ENCODE results near the gene MX1.

The MX1 gene

DNA sequence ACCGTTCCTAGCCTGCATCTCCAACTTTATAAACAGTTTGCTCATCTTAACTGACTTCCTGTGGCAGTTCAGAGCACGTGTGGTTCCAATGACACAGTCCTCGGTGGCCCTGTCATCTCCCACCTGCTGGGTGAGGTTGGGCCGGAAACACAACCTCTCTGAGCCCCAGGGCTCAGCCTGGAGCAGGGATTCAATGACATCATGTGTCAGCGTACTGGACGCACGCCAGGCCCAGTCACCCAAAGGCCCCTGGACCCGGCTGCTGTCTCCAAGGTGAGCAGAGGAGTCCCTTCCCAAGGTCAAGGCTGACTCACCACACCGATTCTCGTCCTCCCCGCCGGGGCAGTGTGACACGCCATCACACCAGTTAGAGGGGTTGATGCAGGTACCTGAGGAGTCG lies 62.0 kb downstream of the MX1 start:
- H3K36me3 ChIP-seq (ENCODE audit: control insufficient read depth, insufficient read depth, low read length) = peaks cover 11% of the 10 kb centered on the region
- H3K27me3 ChIP-seq (ENCODE audit: control insufficient read depth, insufficient read depth, low read length) = no peaks in the 10 kb centered on the region
- H3K4me3 ChIP-seq (ENCODE audit: low read depth, low read length) = no peak overlapping the region
- H3K9ac ChIP-seq (ENCODE audit: low read depth, low read length) = no peak overlapping the region
- no peaks in the 10 kb centered on the region for H3K9me3 ChIP-seq (ENCODE audit: control insufficient read depth, insufficient read depth, low read length)
- H3K4me1 ChIP-seq (ENCODE audit: control insufficient read depth, insufficient read depth, low read length) = no peaks in the 10 kb centered on the region

- Histone ChIP-seq H3K36me3 (ENCODE audit: control insufficient read depth, insufficient read depth, low read length) (peaks cover 11% of the 10 kb centered on the region), H3K9me3 (ENCODE audit: control insufficient read depth, insufficient read depth, low read length) (no peaks in the 10 kb centered on the region), H3K4me1 (ENCODE audit: control insufficient read depth, insufficient read depth, low read length) (no peaks in the 10 kb centered on the region), H3K4me3 (ENCODE audit: low read depth, low read length) (no peak overlapping the region), H3K9ac (ENCODE audit: low read depth, low read length) (no peak overlapping the region), H3K27me3 (ENCODE audit: control insufficient read depth, insufficient read depth, low read length) (no peaks in the 10 kb centered on the region)
Observed at GRCh38 chr21:41489329-41489728, 63.3 kb downstream of the MX1 start.

- Histone ChIP-seq H3K36me3 (ENCODE audit: control insufficient read depth, insufficient read depth, low read length) (peaks cover 11% of the 10 kb centered on the region), H3K4me1 (ENCODE audit: control insufficient read depth, insufficient read depth, low read length) (no peaks in the 10 kb centered on the region), H3K4me3 (ENCODE audit: low read depth, low read length) (no peak overlapping the region), H3K9me3 (ENCODE audit: control insufficient read depth, insufficient read depth, low read length) (no peaks in the 10 kb centered on the region), H3K27me3 (ENCODE audit: control insufficient read depth, insufficient read depth, low read length) (no peaks in the 10 kb centered on the region), H3K9ac (ENCODE audit: low read depth, low read length) (no peak overlapping the region)
Observed at GRCh38 chr21:41490330-41490729, 64.3 kb downstream of the MX1 start.

GRCh38 chr21:41491412-41491811 lies 65.4 kb downstream of the MX1 start:
- Histone ChIP-seq H3K4me1 (ENCODE audit: control insufficient read depth, insufficient read depth, low read length) (no peaks in the 10 kb centered on the region), H3K4me3 (ENCODE audit: low read depth, low read length) (no peak overlapping the region), H3K27me3 (ENCODE audit: control insufficient read depth, insufficient read depth, low read length) (no peaks in the 10 kb centered on the region)

GRCh38 chr21:41494242-41494641 lies 68.2 kb downstream of the MX1 start:
- Histone ChIP-seq H3K4me3 (ENCODE audit: low read depth, low read length) (no peak overlapping the region), H3K36me3 (ENCODE audit: control insufficient read depth, insufficient read depth, low read length) (peaks cover 2% of the 10 kb centered on the region), H3K4me1 (ENCODE audit: control insufficient read depth, insufficient read depth, low read length) (no peaks in the 10 kb centered on the region), H3K9me3 (ENCODE audit: control insufficient read depth, insufficient read depth, low read length) (no peaks in the 10 kb centered on the region), H3K27me3 (ENCODE audit: control insufficient read depth, insufficient read depth, low read length) (no peaks in the 10 kb centered on the region), H3K9ac (ENCODE audit: low read depth, low read length) (no peak overlapping the region)

More at GRCh38 chr21:41491412-41491811, 65.4 kb downstream of the MX1 start:
- Histone ChIP-seq H3K9ac (ENCODE audit: low read depth, low read length) (no peak overlapping the region), H3K9me3 (ENCODE audit: control insufficient read depth, insufficient read depth, low read length) (no peaks in the 10 kb centered on the region), H3K36me3 (ENCODE audit: control insufficient read depth, insufficient read depth, low read length) (peaks cover 11% of the 10 kb centered on the region)

DNA sequence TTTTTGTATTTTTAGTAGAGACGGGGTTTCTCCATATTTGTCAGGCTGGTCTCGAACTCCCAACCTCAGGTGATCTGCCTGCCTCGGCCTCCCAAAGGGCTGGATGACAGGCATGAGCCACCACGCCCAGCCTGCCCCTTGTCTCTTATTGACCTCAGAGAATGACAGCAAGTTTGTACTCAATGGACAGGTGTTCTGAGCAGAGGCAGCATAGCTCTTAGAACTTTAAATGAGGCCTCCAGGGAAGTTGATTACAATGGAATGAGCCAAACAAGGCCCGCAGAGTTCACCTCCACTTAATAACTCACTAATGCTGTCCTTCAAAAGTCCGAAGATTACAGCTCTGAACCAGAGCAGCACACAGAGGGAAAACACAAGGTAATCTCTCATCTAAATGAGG lies 71.0 kb downstream of the MX1 start:
- Histone ChIP-seq H3K9me3 (ENCODE audit: control insufficient read depth, insufficient read depth, low read length) (no peaks in the 10 kb centered on the region), H3K27me3 (ENCODE audit: control insufficient read depth, insufficient read depth, low read length) (no peaks in the 10 kb centered on the region), H3K36me3 (ENCODE audit: control insufficient read depth, insufficient read depth, low read length) (no peaks in the 10 kb centered on the region), H3K4me1 (ENCODE audit: control insufficient read depth, insufficient read depth, low read length) (no peaks in the 10 kb centered on the region), H3K9ac (ENCODE audit: low read depth, low read length) (no peak overlapping the region), H3K4me3 (ENCODE audit: low read depth, low read length) (no peak overlapping the region)

DNA sequence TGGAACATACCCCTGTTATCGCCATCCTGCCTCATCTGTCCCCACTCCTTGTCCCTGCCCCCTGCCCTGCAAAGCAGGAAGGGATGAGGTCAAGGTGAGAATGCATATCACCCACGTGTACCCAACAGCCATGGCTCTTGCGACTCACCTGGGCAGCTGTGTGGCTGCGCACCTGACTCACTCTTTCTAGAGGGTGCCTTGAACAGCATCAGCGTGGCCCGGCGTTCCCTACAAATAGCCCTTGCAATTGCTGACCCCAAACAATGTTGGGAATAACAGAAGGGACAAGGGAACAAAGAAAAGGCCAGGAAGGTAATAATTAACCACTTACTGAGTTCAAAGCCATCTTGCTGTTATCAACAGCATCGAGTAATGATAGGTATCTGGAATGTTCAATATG lies 71.7 kb downstream of the MX1 start:
- Histone ChIP-seq H3K36me3 (ENCODE audit: control insufficient read depth, insufficient read depth, low read length) (no peaks in the 10 kb centered on the region), H3K4me1 (ENCODE audit: control insufficient read depth, insufficient read depth, low read length) (no peaks in the 10 kb centered on the region), H3K9me3 (ENCODE audit: control insufficient read depth, insufficient read depth, low read length) (no peaks in the 10 kb centered on the region), H3K4me3 (ENCODE audit: low read depth, low read length) (no peak overlapping the region), H3K27me3 (ENCODE audit: control insufficient read depth, insufficient read depth, low read length) (no peaks in the 10 kb centered on the region), H3K9ac (ENCODE audit: low read depth, low read length) (no peak overlapping the region)

GRCh38 chr21:41499920-41500319 lies 73.9 kb downstream of the MX1 start:
- Histone ChIP-seq H3K9ac (ENCODE audit: low read depth, low read length) (no peak overlapping the region), H3K36me3 (ENCODE audit: control insufficient read depth, insufficient read depth, low read length) (no peaks in the 10 kb centered on the region), H3K9me3 (ENCODE audit: control insufficient read depth, insufficient read depth, low read length) (no peaks in the 10 kb centered on the region), H3K4me3 (ENCODE audit: low read depth, low read length) (no peak overlapping the region), H3K27me3 (ENCODE audit: control insufficient read depth, insufficient read depth, low read length) (no peaks in the 10 kb centered on the region), H3K4me1 (ENCODE audit: control insufficient read depth, insufficient read depth, low read length) (no peaks in the 10 kb centered on the region)

DNA sequence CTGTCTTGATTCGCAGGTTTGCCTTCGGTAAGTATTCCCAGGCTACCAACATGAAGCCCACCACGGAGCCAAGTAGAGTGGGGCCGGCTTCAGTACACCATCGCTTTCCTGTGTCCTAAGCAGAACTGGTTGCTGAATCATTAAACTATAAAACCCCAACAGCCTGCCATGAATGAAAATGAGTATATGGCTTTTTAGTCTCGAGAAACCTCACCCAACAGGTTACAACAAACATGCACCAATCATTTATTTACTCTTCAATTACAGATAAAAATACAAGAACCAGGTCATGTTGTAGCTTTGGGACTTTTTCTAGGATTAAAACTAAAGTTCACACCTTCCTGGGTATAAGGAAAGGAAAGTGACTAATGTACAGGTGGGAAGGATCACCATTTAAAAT lies 74.3 kb downstream of the MX1 start:
- H3K27me3 ChIP-seq (ENCODE audit: control insufficient read depth, insufficient read depth, low read length) = peaks cover 3% of the 10 kb centered on the region
- H3K36me3 ChIP-seq (ENCODE audit: control insufficient read depth, insufficient read depth, low read length) = peaks cover under 1% of the 10 kb centered on the region
- no peak overlapping the region for H3K4me3 ChIP-seq (ENCODE audit: low read depth, low read length)
- no peak overlapping the region for H3K9ac ChIP-seq (ENCODE audit: low read depth, low read length)
- H3K9me3 ChIP-seq (ENCODE audit: control insufficient read depth, insufficient read depth, low read length) = no peaks in the 10 kb centered on the region
- no peaks in the 10 kb centered on the region for H3K4me1 ChIP-seq (ENCODE audit: control insufficient read depth, insufficient read depth, low read length)

DNA sequence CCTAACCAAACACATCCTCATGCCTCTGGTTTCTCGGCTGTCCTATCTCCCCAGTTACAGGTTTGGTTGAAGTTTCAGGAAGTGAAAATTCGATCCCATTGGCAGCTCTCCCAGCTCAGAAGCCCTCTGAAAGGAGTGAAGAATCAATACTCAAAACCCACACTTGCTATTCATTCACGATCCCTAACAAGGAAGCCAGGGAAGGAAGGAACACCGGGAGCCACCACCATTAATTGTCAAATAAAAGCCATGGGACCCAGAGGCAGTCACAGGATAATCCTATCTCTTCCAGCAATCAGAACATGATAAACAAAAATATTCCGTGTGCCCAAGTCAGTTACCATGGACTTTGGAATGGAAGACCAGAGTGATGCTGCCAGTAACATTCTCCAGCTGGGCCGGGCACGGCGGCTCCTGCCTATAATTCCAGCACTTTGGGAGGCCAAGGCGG lies 74.9 kb downstream of the MX1 start:
- Histone ChIP-seq H3K36me3 (ENCODE audit: control insufficient read depth, insufficient read depth, low read length) (peaks cover 2% of the 10 kb centered on the region), H3K4me1 (ENCODE audit: control insufficient read depth, insufficient read depth, low read length) (peaks cover 4% of the 10 kb centered on the region), H3K27me3 (ENCODE audit: control insufficient read depth, insufficient read depth, low read length) (peaks cover 9% of the 10 kb centered on the region)

GRCh38 chr21:41501919-41502318 lies 75.9 kb downstream of the MX1 start:
- Histone ChIP-seq H3K36me3 (ENCODE audit: control insufficient read depth, insufficient read depth, low read length) (peaks cover 2% of the 10 kb centered on the region), H3K9me3 (ENCODE audit: control insufficient read depth, insufficient read depth, low read length) (no peaks in the 10 kb centered on the region), H3K4me3 (ENCODE audit: low read depth, low read length) (no peak overlapping the region), H3K9ac (ENCODE audit: low read depth, low read length) (no peak overlapping the region), H3K27me3 (ENCODE audit: control insufficient read depth, insufficient read depth, low read length) (peaks cover 18% of the 10 kb centered on the region), H3K4me1 (ENCODE audit: control insufficient read depth, insufficient read depth, low read length) (peaks cover 10% of the 10 kb centered on the region)

More for the DNA sequence above, 74.9 kb downstream of the MX1 start:
- no peak overlapping the region for H3K9ac ChIP-seq (ENCODE audit: low read depth, low read length)
- H3K9me3 ChIP-seq (ENCODE audit: control insufficient read depth, insufficient read depth, low read length) = no peaks in the 10 kb centered on the region
- no peak overlapping the region for H3K4me3 ChIP-seq (ENCODE audit: low read depth, low read length)

DNA sequence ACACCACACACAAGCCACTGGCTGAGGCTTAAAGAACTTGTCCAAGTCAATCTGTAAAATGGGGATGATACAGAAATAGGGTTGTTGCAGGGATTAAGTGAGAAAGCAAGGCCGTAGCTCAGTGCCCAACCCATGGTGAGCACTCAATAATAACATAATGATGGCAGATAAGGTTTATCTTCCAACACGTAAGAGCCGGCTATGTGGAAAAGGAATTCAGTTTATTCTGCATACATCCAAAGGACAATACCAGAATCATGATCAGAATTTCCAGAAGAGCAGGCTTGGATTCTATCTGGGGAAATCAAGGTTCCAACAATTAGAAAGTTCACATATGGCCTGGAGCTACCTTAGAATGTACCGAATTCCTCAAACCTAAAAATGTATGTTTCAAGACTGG lies 77.3 kb downstream of the MX1 start:
- Histone ChIP-seq H3K4me1 (ENCODE audit: control insufficient read depth, insufficient read depth, low read length) (peaks cover 10% of the 10 kb centered on the region), H3K36me3 (ENCODE audit: control insufficient read depth, insufficient read depth, low read length) (peaks cover 2% of the 10 kb centered on the region), H3K27me3 (ENCODE audit: control insufficient read depth, insufficient read depth, low read length) (peaks cover 20% of the 10 kb centered on the region), H3K9me3 (ENCODE audit: control insufficient read depth, insufficient read depth, low read length) (no peaks in the 10 kb centered on the region), H3K9ac (ENCODE audit: low read depth, low read length) (no peak overlapping the region), H3K4me3 (ENCODE audit: low read depth, low read length) (no peak overlapping the region)

- peaks cover 20% of the 10 kb centered on the region for H3K27me3 ChIP-seq (ENCODE audit: control insufficient read depth, insufficient read depth, low read length)
- H3K9ac ChIP-seq (ENCODE audit: low read depth, low read length) = no peak overlapping the region
- H3K4me1 ChIP-seq (ENCODE audit: control insufficient read depth, insufficient read depth, low read length) = peaks cover 13% of the 10 kb centered on the region
- H3K36me3 ChIP-seq (ENCODE audit: control insufficient read depth, insufficient read depth, low read length) = peaks cover 2% of the 10 kb centered on the region
- H3K4me3 ChIP-seq (ENCODE audit: low read depth, low read length) = no peak overlapping the region
- no peaks in the 10 kb centered on the region for H3K9me3 ChIP-seq (ENCODE audit: control insufficient read depth, insufficient read depth, low read length)
Observed at GRCh38 chr21:41504030-41504429, 78.0 kb downstream of the MX1 start.
